Measurements from ENCODE around the gene HBM.
"Not testable (repeated sequence)": the region's sequence is repeated elsewhere in the genome, so short reads cannot be mapped to it uniquely, and the experiment has no call there.

HBM gene, protein sequence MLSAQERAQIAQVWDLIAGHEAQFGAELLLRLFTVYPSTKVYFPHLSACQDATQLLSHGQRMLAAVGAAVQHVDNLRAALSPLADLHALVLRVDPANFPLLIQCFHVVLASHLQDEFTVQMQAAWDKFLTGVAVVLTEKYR

GRCh38 chr16:165539-166374 lies at the start of gene HBM:
HBM (plus strand) TSS chr16:165978; CDS start chr16:165998, 20 bp downstream.
- no peak for DNase-seq (ENCODE audit: low spot score)

DNA sequence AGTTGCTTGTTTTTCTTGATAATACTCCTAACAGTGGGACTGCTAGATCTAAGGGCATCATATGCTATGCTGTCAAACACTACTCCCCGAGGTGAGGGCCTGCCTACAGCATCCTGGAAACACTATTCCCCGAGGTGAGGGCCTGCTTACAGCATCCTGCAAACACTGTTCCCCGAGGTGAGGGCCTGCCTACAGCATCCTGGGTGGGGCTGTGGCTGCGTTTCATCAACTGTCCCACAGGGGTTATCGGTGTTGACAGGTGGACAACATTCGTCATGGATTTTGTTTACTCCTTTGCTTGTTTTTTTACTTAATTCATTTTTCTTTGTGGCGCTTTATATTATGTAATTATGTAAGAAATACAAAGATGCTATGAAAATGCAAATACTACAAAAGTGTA lies 49.8 kb upstream of the HBM start:
- no peak for DNase-seq (ENCODE audit: low spot score)

GRCh38 chr16:117379-118365 lies 48.1 kb upstream of the HBM start:
- DNase-seq (ENCODE audit: low spot score): peak; percentile 50

- no peak for DNase-seq (ENCODE audit: low spot score)
Measured at GRCh38 chr16:118857-119256, 46.9 kb upstream of the HBM start.

DNA sequence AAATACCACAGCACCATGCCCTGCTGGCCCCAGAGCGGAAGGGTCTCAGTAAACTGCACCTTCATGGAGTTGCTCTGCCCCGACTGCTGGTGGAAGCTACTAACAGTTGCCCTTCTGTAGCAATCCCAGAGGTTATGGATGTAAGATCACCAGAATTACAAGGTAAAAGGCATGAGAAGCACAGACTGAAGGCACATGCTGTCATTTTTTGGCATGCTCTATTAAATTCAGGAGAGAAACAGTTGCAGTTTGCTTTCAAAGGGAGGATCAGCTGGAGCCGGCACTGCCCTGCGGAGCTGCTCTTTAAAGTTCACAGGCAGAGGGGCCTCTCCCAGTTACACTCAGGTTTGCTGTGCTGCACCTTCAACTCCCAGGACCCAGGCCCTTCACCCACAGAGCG lies 46.5 kb upstream of the HBM start:
- no peak for DNase-seq (ENCODE audit: low spot score)

- DNase-seq (ENCODE audit: low spot score): no peak
Measured at GRCh38 chr16:119835-120491, 45.8 kb upstream of the HBM start.

DNA sequence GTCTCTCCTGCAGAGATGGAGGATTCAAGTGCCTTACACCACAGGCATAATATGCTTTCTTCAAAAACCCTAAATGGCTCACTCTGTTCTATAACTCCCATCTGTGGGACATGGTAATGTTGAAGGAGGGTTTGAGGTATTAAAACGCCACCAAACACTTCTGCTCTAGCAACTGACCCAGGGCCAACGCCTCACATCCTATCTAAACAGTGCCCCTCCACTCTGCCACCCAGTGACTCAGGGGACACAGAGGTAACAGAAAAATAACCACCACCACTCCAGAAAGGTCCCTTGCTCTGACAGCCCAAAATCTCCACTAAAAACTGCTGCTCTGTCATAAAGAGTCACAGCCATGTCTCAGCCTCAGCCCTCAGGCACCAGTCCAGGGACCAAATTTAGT lies 45.0 kb upstream of the HBM start:
- DNase-seq (ENCODE audit: low spot score): no peak

DNA sequence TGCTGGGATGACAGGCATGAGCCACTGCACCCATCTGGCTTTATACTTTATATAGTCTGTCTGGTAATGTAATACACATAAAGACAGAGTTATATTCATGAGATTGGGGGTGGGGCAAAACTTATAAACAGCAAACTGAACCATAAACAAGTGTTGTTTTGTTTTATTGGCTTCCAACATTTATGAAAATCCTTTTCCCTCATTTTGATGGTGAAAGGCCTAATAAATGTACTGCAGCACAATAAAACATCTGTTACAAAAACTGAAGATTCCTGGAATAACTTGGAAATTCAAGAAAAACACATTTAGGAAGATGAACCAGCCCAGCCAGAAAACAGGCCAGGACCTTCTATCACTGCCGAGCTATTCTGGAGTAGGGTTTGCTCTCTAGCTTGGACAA lies 43.4 kb upstream of the HBM start:
- no peak for DNase-seq (ENCODE audit: low spot score)

- DNase-seq (ENCODE audit: low spot score): not testable (repeated sequence)
Measured at GRCh38 chr16:123558-124350, 42.0 kb upstream of the HBM start.

DNA sequence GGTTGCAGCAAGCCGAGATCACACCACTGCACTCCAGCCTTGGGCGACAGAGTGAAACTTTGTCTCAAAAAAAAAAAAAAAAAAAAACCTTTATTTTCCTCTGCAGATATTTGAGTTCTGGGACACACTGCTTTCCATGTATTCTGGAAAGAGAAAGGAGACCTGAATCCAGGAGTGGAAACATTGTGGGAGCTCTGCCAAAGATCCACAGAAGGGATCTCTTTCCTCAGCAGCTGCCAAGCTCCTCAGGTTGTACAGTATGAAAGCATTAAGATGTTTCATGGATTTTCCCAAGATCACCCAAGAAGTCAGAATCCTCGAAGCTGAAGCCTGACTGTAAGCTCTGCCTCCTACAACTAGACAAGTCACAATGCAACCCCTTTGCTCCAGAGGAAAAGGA lies 40.8 kb upstream of the HBM start:
- DNase-seq (ENCODE audit: low spot score): no peak

GRCh38 chr16:129075-129474 lies 36.7 kb upstream of the HBM start:
- no peak for DNase-seq (ENCODE audit: low spot score)

- no peak for DNase-seq (ENCODE audit: low spot score)
Measured at GRCh38 chr16:130533-131173, 35.1 kb upstream of the HBM start.

- DNase-seq (ENCODE audit: low spot score): no peak
Measured at GRCh38 chr16:132120-132519, 33.7 kb upstream of the HBM start.

- DNase-seq (ENCODE audit: low spot score): no peak
Measured at GRCh38 chr16:133716-134115, 32.1 kb upstream of the HBM start.

DNA sequence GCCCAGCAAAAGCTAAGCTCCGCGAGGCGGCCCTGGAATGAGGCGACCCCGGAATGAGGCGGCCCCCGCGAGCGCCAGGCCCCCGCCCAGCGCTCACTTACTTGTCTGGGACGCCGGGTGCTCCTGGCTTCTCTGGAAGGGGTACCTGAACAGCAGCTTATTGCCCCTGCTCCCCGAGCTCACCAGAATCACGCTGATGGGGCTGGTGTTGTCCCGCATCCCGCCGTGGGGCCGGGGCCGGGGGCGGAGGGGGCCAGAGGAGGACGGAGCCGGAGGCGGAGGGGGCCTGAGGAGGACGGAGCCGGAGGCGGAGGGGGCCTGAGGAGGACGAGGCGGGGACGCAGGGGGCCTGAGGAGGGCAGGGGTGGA lies 27.7 kb upstream of the HBM start:
- DNase-seq (ENCODE audit: low spot score): no peak

DNA sequence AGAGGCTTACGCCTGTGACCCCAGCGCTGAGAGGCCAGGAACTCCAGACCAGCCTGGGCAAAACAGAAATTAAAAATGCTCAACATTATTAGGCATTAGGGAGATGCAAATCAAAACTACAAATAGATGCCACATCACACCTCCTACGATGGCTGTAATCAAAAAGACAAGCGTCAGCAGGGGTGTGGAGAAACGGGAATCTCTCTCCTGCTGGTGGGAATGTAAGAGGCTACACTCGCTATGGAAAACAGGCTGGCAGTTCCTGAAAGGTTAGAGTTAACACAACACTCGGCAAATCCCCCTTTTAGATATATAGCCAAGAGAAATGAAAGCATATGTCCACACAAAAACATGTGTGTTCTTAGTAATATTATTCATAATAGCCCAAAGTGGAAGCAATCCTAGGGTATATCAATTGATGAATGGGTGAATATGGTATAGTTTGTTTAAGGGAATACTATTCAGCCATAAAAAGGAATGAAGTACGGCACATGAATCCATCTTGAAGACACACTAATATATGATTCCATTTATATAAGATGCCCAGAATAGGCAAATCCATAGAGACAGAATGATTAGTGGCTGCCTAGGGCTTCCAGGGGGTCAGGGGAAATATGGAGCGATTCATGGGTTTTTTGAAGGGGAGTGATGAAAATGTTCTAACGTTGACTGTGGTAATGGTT lies 25.5 kb upstream of the HBM start:
- DNase-seq (ENCODE audit: low spot score): no peak

GRCh38 chr16:142405-142967 lies 23.3 kb upstream of the HBM start:
- no peak for DNase-seq (ENCODE audit: low spot score)

- DNase-seq (ENCODE audit: low spot score): no peak
Measured at GRCh38 chr16:143047-143446, 22.7 kb upstream of the HBM start.

DNA sequence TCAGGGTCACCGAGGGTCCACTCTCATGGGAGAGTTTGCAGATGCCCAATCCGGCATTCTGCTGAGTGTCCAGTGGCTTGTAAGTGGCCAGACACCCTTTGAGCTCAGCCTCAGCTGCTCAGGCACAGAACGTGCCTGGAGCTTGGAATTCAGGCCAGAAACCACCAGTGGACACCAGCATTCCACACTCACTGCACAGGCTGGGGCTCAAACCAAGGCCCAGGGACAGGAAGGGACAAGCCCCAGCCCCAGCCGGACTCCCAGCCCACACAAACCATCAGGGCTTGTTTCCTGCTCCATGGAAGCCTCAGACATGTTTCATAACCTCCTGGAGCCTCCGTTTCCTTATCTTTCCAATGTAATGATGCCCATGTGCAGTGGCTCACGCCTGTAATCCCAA lies 22.3 kb upstream of the HBM start:
- DNase-seq (ENCODE audit: low spot score): no peak

GRCh38 chr16:144797-145252 lies 21.0 kb upstream of the HBM start:
- no peak for DNase-seq (ENCODE audit: low spot score)

Data from LoVo (cell line).